WI38 (cell line): ENCODE results near the gene RNF152.

Source experiments
- H3K4me3 ChIP-seq: 2 replicates; pipeline ENCODE4 v1.5.1; 2011; ENCODE audit warnings: low read depth, mild to moderate bottlenecking, control low read depth, low read length
- TF ChIP-seq, protein P1 (sequence below): IDR thresholded peaks from 2 replicates; pipeline ENCODE4 v1.5.1; 2012; ENCODE audit warnings: low read depth, mild to moderate bottlenecking, control low read depth, low read length

The RNF152 gene, protein sequence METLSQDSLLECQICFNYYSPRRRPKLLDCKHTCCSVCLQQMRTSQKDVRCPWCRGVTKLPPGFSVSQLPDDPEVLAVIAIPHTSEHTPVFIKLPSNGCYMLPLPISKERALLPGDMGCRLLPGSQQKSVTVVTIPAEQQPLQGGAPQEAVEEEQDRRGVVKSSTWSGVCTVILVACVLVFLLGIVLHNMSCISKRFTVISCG

DNA sequence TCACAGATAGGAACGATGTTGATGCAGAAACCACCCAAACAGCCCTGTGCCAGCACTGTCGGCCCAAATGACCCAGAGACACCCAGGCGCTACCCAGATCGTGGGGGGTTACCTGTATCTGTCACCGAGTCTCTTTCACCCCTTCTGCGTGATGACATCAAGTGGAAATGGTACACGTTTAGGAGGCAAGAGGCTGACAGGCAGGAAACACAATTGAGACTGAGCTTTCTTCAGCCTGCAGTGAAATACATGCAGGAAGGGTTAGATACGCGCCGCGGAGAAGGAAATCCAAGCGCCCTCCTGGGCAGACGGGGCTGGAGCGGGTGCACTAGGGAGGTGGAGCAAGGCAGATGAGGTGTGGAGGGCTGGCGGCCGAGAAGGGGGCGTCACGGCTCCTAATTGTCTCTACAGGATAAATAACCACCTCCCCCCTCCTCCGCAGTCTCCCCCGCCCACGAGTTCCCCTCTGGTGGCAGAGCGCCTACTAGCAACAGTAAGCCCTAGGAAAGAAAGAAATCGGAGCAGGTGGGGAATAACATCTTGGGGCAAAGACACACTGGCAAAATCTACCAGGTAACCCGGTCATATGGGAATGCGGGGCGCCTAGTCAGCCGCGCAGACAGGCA lies at the start of gene RNF152:
RNF152 (minus strand) TSS at position 325 of the 626 bp plus-strand sequence. CDS start 76,544 bp downstream, outside the sequence.
- TF ChIP-seq, protein P1, sequence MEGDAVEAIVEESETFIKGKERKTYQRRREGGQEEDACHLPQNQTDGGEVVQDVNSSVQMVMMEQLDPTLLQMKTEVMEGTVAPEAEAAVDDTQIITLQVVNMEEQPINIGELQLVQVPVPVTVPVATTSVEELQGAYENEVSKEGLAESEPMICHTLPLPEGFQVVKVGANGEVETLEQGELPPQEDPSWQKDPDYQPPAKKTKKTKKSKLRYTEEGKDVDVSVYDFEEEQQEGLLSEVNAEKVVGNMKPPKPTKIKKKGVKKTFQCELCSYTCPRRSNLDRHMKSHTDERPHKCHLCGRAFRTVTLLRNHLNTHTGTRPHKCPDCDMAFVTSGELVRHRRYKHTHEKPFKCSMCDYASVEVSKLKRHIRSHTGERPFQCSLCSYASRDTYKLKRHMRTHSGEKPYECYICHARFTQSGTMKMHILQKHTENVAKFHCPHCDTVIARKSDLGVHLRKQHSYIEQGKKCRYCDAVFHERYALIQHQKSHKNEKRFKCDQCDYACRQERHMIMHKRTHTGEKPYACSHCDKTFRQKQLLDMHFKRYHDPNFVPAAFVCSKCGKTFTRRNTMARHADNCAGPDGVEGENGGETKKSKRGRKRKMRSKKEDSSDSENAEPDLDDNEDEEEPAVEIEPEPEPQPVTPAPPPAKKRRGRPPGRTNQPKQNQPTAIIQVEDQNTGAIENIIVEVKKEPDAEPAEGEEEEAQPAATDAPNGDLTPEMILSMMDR = no peak
- peak within 1 kb of the TSS; percentile 91 for H3K4me3 ChIP-seq

DNA sequence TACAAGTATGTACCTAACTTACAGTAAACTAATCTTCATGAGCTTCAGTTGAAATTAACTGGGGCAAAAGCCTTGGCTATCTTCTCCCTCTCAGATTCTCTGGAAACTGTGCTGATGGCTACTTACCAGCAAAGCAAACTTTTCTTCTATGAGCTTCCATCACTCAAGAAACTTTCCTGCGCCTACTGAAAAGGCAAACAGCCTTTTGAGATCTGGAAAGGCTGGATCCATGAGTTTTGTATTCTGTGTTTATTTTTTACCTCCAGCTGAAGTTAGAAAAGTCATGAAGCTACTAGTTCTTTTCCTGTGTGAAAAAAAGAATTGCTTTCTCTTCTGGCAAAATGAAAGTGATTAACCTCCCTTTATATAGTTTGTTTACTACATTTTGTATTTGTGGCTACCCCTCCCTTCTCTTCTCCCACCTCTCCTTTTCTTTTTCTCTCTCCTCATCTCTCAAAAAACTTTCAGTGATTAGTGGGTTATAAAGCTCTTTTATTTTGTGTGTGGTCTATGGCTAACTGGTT lies 49.2 kb upstream of the RNF152 start:
- H3K4me3 ChIP-seq = no peak overlapping the region
- TF ChIP-seq, protein P1 = no peak

DNA sequence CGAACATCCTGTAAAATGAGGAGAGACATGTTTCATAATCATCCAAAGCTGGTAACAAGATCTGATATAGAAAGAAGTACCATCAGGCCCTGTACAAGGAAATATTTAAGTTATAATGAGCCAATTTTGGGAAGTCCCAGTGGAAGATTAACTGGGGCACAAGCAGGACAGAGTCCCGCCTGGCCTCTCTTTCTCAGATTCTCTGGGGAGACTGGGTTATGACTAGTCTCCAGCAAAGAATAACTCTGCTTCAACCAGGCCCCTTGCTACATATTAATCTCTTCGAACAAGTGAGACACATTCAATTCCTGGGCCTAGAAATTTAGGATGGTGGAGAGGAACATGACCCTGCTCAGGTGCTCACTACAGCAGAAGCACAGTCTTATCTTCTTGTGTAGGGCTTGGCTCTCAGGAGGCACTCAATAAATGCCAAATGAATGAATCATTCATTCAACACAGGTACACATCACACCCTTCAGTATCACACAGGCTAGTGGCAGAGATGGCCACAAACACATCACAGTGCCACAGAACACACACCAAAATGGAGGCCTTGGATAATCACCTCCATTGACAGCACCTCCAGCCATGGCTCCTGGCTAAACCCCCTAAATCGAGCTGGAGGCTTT lies 46.4 kb upstream of the RNF152 start:
- TF ChIP-seq, protein P1 = no peak

DNA sequence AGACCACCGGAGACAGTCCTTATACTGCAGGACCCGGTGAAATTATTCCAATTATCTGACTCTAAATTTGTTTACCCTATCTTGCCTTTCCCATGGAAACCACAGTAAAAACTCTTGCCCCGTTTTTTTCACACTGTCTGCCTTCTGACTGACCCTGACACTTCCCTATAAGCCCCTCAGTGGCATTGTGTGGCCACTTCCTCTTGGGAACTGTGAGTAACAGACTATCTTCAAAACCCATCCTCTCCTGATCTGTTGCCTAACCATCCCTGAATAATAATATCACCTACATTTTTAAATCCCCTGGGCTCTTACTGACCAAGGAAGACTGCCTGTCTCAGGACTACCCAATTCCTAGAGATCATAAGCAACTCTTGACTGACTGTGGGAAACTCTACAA lies 42.6 kb upstream of the RNF152 start:
- TF ChIP-seq, protein P1 = no peak
- no peak overlapping the region for H3K4me3 ChIP-seq

More for the DNA sequence above, 46.4 kb upstream of the RNF152 start:
- H3K4me3 ChIP-seq = no peak overlapping the region

DNA sequence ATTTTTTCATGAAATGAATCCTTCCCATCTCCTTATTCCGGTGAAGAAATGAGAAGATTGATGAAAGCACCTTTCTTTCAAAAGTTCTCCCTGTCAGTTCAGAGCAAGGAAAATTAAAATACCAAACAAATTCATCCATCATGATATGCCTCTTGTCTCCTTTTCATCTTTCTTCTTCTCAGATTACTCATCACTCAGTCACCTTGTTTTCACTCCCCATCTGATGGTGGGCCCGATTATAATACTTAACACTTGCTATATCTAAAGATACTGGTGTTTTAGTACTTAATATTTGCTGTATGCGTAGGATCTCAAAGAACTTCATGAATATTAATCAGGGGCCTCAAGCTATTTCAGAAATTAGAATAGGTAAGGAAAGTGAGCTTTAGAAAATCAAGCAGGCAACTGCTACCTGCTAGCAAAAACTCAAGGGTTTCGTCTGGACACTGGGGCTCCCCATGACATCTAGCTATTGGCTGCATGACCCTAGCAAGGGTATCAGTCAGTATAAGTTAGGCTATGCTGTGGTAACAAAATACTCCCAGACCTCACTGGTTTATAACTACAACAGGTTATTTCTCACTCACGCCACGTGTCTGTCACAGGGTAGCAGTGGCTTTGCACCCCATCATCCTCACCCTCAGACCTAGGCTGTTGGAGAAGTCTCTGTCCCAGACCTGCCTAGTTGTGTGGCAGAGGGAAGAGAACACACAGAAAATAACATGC lies 39.0 kb upstream of the RNF152 start:
- no peak overlapping the region for H3K4me3 ChIP-seq
- TF ChIP-seq, protein P1 = no peak

DNA sequence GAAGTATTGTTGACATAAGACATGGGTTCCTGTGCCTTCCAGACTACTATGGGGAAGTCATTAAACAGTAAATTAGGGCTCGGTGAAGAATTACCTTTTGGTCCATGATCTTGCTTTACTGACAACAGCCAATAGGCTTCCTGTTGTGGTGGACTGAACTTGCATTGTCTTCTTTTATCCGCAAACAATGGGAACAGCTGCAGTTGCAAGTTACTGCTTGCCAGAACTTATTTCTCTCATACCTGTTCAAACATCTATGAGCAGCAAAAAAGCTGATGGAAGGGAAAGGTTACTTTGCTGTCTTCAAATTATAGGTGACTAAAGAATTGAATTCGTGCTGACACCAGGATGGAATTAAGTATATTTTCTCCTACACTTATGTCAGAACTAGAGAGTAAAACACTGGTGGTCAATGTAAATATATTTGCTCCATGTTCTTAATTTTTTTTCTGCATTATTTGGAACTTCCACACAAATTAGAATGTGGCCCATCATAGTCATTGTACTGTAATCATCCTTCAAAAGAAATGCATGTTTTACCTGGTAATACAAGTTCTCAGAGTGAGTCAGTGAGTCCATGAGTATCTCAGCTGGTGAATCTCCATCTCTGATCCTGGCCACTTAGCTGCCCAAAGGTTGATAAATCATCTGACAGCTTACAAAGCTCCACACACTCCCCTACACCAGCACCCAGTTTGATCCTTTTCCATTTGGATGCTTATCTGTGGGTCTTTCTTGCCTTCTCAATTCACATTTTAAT lies 37.3 kb upstream of the RNF152 start:
- H3K4me3 ChIP-seq = no peak overlapping the region
- TF ChIP-seq, protein P1 = no peak
